Kidney tubule cell (primary cell): ENCODE data around the gene PABPN1L.

ENCODE experiments used
- DNase-seq: peaks from one replicate; pipeline ENCODE4 v3.0.0-alpha.2; 2018; ENCODE audit warnings: low spot score

Gene PABPN1L

GRCh38 chr16:88866151-88866920, at the start of gene PABPN1L:
Gene PABPN1L (minus strand): TSS chr16:88866660. CDS start chr16:88866606, 54 bp downstream.
- no peak for DNase-seq

- DNase-seq: no peak
These were observed 49.3 kb upstream of the PABPN1L start for GRCh38 chr16:88915639-88916327.

GRCh38 chr16:88914750-88915368, 48.4 kb upstream of the PABPN1L start:
- no peak for DNase-seq

- DNase-seq: no peak
These were observed 47.4 kb upstream of the PABPN1L start for GRCh38 chr16:88913870-88914269.

GRCh38 chr16:88913001-88913612, 46.6 kb upstream of the PABPN1L start:
- DNase-seq: no peak

GRCh38 chr16:88912556-88912955, 46.1 kb upstream of the PABPN1L start:
- no peak for DNase-seq

- no peak for DNase-seq
These were observed 45.5 kb upstream of the PABPN1L start for GRCh38 chr16:88911946-88912310.

GRCh38 chr16:88911136-88911945, 44.9 kb upstream of the PABPN1L start:
- no peak for DNase-seq

- DNase-seq: no peak
These were observed 44.0 kb upstream of the PABPN1L start for GRCh38 chr16:88910284-88911135.

- no peak for DNase-seq
These were observed 43.2 kb upstream of the PABPN1L start for GRCh38 chr16:88909431-88910210.

- no peak for DNase-seq
These were observed 41.8 kb upstream of the PABPN1L start for GRCh38 chr16:88908307-88908706.

- DNase-seq: peak; percentile 76
These were observed 41.3 kb upstream of the PABPN1L start for GRCh38 chr16:88907768-88908167.

GRCh38 chr16:88906535-88907105, 40.2 kb upstream of the PABPN1L start:
- no peak for DNase-seq

GRCh38 chr16:88906020-88906419, 39.6 kb upstream of the PABPN1L start:
- DNase-seq: no peak

GRCh38 chr16:88905563-88905962, 39.1 kb upstream of the PABPN1L start:
- no peak for DNase-seq

- no peak for DNase-seq
These were observed 38.4 kb upstream of the PABPN1L start for GRCh38 chr16:88904676-88905365.

GRCh38 chr16:88903267-88903666, 36.8 kb upstream of the PABPN1L start:
- DNase-seq: no peak

GRCh38 chr16:88902744-88903143, 36.3 kb upstream of the PABPN1L start:
- DNase-seq: no peak

GRCh38 chr16:88901718-88902337, 35.4 kb upstream of the PABPN1L start:
- DNase-seq: no peak
